ENCODE measurements around the gene LYSMD4. TPM values are rescaled to one million over a fixed set of nuclear protein-coding genes. Genes with fewer than 3 reads are reported as not detected.

The LYSMD4 gene
- total RNA-seq, 1 experiment from 2014 or later, result 15.9 TPM

DNA sequence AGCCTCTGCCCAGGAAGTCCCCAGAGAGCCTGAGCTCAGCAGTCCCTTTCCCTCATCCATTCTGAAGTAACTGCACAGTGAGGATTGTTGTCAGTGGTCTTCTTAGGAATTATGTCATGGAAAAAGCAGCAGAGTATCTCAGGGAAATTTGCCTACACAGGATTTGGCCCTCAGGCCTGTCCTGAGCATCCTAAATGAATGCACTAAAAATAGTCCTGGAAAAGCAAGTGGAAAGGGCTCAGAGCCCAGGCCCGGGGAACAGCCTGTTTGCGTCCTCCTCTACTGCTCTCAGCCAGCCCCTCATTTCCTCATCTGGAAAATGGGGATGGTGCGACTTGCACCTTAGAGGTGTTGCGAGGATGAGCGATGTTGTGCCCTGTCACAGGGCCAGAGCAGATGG lies 21.6 kb downstream of the LYSMD4 start:
- Mint-ChIP-seq H3K36me3 (ENCODE audit: insufficient read depth, unreplicated experiment) (peaks cover 4% of the 10 kb centered on the region), H3K4me1 (ENCODE audit: low read depth, unreplicated experiment) (no peaks in the 10 kb centered on the region), H3K27me3 (ENCODE audit: insufficient read depth, unreplicated experiment) (no peaks in the 10 kb centered on the region), H3K4me3 (ENCODE audit: unreplicated experiment) (no peak overlapping the region), H3K9me3 (ENCODE audit: unreplicated experiment) (no peaks in the 10 kb centered on the region), H3K27ac (ENCODE audit: unreplicated experiment) (no peak overlapping the region)
- Histone ChIP-seq H3K9me3 (no peaks in the 10 kb centered on the region), H3K36me3 (ENCODE audit: control insufficient read depth, insufficient read depth, low read length) (no peaks in the 10 kb centered on the region), H3K4me1 (no peaks in the 10 kb centered on the region), H3K27me3 (replicated peaks; ENCODE audit: control insufficient read depth, insufficient read depth, low read length) (no peaks in the 10 kb centered on the region), H3K4me3 (ENCODE audit: low read depth, low read length) (no peak overlapping the region)
- DNase-seq, result no peak
- intact Hi-C loops (cut with micrococcal nuclease; ENCODE audit: unreplicated experiment), result no loop called here
- ChIA-PET CTCF (no interaction called here), POLR2A (no interaction called here)
- BruUV-seq (replicated peaks), result no TSS peak
- TF ChIP-seq, protein P1, sequence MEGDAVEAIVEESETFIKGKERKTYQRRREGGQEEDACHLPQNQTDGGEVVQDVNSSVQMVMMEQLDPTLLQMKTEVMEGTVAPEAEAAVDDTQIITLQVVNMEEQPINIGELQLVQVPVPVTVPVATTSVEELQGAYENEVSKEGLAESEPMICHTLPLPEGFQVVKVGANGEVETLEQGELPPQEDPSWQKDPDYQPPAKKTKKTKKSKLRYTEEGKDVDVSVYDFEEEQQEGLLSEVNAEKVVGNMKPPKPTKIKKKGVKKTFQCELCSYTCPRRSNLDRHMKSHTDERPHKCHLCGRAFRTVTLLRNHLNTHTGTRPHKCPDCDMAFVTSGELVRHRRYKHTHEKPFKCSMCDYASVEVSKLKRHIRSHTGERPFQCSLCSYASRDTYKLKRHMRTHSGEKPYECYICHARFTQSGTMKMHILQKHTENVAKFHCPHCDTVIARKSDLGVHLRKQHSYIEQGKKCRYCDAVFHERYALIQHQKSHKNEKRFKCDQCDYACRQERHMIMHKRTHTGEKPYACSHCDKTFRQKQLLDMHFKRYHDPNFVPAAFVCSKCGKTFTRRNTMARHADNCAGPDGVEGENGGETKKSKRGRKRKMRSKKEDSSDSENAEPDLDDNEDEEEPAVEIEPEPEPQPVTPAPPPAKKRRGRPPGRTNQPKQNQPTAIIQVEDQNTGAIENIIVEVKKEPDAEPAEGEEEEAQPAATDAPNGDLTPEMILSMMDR (IDR thresholded peaks at IDR 0.05; ENCODE audit: insufficient read depth in 1 of 2, low read depth in 1 of 2, low read length in 1 of 2, severe bottlenecking in 1 of 2, unreplicated experiment in 1 of 2), result no peak

DNA sequence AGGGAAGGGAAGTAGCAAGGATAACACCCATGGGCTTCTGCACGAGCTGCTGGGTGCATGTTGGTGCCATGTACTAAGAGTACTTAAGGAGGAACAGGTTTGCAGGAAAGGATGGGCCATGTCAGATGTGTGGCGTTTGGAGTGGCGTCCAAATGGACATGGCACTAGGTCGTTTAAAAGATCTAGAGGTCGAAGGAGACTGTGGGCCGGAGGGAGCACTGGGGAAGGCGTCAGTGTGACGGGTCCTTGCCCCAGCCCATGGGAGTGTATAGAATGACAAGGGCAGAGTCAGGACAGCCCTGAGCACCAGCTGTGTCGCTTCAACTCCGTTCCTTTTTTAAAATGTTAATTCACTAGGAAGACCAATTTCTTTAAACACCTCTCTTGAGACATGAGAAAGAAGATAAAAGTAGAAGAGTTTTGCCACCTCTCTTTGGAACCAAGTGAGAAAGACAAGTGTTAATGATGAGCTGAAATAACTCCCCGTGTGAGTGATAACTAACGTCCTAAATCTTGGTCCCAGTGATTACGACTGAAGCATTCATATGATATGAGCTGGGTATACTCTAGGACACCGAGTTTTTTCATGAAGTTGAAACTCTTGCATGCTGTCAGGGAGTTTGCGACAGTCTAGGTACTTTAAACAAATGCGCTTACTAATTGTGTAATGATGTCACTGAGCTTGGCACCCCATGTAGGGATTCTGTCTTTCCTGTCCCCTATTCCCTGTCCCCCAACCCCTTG lies 23.8 kb downstream of the LYSMD4 start:
- Mint-ChIP-seq H3K36me3 (ENCODE audit: insufficient read depth, unreplicated experiment) (no peaks in the 10 kb centered on the region), H3K4me1 (ENCODE audit: low read depth, unreplicated experiment) (peaks cover 3% of the 10 kb centered on the region), H3K27me3 (ENCODE audit: insufficient read depth, unreplicated experiment) (no peaks in the 10 kb centered on the region), H3K4me3 (ENCODE audit: unreplicated experiment) (no peak overlapping the region), H3K27ac (ENCODE audit: unreplicated experiment) (no peak overlapping the region), H3K9me3 (ENCODE audit: unreplicated experiment) (no peaks in the 10 kb centered on the region)
- TF ChIP-seq, protein P1 (IDR thresholded peaks at IDR 0.05; ENCODE audit: insufficient read depth in 1 of 2, low read depth in 1 of 2, low read length in 1 of 2, severe bottlenecking in 1 of 2, unreplicated experiment in 1 of 2), result no peak
- ChIA-PET POLR2A (no interaction called here), CTCF (no interaction called here)
- Histone ChIP-seq H3K27me3 (replicated peaks; ENCODE audit: control insufficient read depth, insufficient read depth, low read length) (no peaks in the 10 kb centered on the region), H3K36me3 (ENCODE audit: control insufficient read depth, insufficient read depth, low read length) (no peaks in the 10 kb centered on the region), H3K4me1 (no peaks in the 10 kb centered on the region), H3K9me3 (no peaks in the 10 kb centered on the region), H3K4me3 (ENCODE audit: low read depth, low read length) (no peak overlapping the region)
- intact Hi-C loops (cut with micrococcal nuclease; ENCODE audit: unreplicated experiment), result no loop called here
- DNase-seq, result no peak
- no TSS peak for BruUV-seq (replicated peaks)

DNA sequence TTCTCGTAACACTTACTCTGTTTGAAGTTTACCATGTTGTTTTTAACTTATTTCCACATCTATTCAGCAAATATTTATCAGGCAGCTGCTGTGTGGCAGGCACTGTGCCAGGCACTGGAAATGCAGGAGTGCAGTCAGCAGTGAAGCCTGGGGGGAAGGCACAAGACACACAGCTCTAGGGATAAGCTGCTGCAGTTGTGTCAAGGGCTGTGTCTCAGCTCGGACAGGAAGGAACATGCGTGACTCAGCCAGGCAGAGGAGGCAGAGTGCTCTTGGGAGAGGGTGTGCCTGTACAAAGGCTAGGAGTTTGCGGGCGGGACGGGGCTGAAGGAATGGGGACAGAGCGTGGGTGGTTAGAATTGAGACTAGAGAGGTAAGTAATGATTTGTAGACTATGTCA lies 24.7 kb downstream of the LYSMD4 start:
- H3K9me3 ChIP-seq, result no peaks in the 10 kb centered on the region
- no peak for DNase-seq
- no peak overlapping the region for H3K4me3 ChIP-seq (ENCODE audit: low read depth, low read length)
- CTCF ChIA-PET, result no interaction called here
- no peak overlapping the region for H3K27ac Mint-ChIP-seq (ENCODE audit: unreplicated experiment)
- no peaks in the 10 kb centered on the region for H3K36me3 ChIP-seq (ENCODE audit: control insufficient read depth, insufficient read depth, low read length)
- TF ChIP-seq, protein P1 (IDR thresholded peaks at IDR 0.05; ENCODE audit: insufficient read depth in 1 of 2, low read depth in 1 of 2, low read length in 1 of 2, severe bottlenecking in 1 of 2, unreplicated experiment in 1 of 2), result no peak
- peaks cover 6% of the 10 kb centered on the region for H3K4me1 Mint-ChIP-seq (ENCODE audit: low read depth, unreplicated experiment)
- intact Hi-C loops (cut with micrococcal nuclease; ENCODE audit: unreplicated experiment), result no loop called here
- H3K27me3 Mint-ChIP-seq (ENCODE audit: insufficient read depth, unreplicated experiment), result no peaks in the 10 kb centered on the region
- H3K36me3 Mint-ChIP-seq (ENCODE audit: insufficient read depth, unreplicated experiment), result no peaks in the 10 kb centered on the region
- BruUV-seq (replicated peaks), result no TSS peak
- peaks cover 3% of the 10 kb centered on the region; the same call in 1 of the 2 replicates for H3K4me1 ChIP-seq
- H3K4me3 Mint-ChIP-seq (ENCODE audit: unreplicated experiment), result no peak overlapping the region
- no peaks in the 10 kb centered on the region for H3K27me3 ChIP-seq (replicated peaks; ENCODE audit: control insufficient read depth, insufficient read depth, low read length)
- no peaks in the 10 kb centered on the region for H3K9me3 Mint-ChIP-seq (ENCODE audit: unreplicated experiment)
- POLR2A ChIA-PET, result interaction anchor here (1.2 kb wide), 1 partner anchor 25 kb away, joined by 3 read pairs; the partner anchor contains the start of gene LYSMD4

All from Caco-2 (cell line).